Uterus (tissue), 4 donors: ENCODE measurements around the gene CHMP4B. TPM values are rescaled to one million over a fixed set of nuclear protein-coding genes. Genes with fewer than 3 reads are reported as not detected.
A peak's percentile ranks its signal among the peaks of the same experiment; 100 is the strongest.

Experiments
- DNase-seq, 2 donors: peaks; one replicate each; pipeline ENCODE4 v3.0.0-alpha.2; 2019 to 2020
- H3K27ac ChIP-seq, 2 donors: fragments of 200-600 bp; sonication (generic); 1 replicate in 1 of 2; 2 replicates in 1 of 2; pipeline ENCODE4 v1.5.1; 2016 to 2018
- H3K27me3 ChIP-seq, 2 donors: fragments of 200-600 bp; sonication (generic); one replicate each; pipeline ENCODE4 v1.5.1; 2018 to 2019; ENCODE audit warnings: control low read depth in 1 of 2
- H3K36me3 ChIP-seq, 2 donors: fragments of 200-600 bp; sonication (generic); one replicate each; pipeline ENCODE4 v1.5.1; 2019; ENCODE audit warnings: control low read depth in 1 of 2
- H3K4me1 ChIP-seq, 2 donors: fragments of 200-600 bp; sonication (generic); one replicate each; pipeline ENCODE4 v1.5.1; 2018 to 2019; ENCODE audit warnings: control low read depth in 1 of 2
- H3K4me3 ChIP-seq, 2 donors: fragments of 200-600 bp; sonication (generic); 1 replicate in 1 of 2; 2 replicates in 1 of 2; pipeline ENCODE4 v1.5.1; 2018 to 2019; ENCODE audit warnings: mild to moderate bottlenecking in 1 of 2
- H3K9me3 ChIP-seq, 2 donors: fragments of 200-600 bp; sonication (generic); one replicate each; pipeline ENCODE4 v1.5.1; 2019; ENCODE audit warnings: control low read depth in 1 of 2
- POLR2A ChIP-seq, 2 donors: fragments of 450-650 bp; IDR thresholded peaks; one replicate each; pipeline ENCODE4 v1.6.1; 2016; ENCODE audit warnings: antibody characterized with exemption in 2 of 2, mild to moderate bottlenecking in 1 of 2, moderate library complexity in 1 of 2
- intact Hi-C: fragments of 100-400 bp; cut with DNase I; formaldehyde crosslinking; loops from one replicate; pipeline ENCODE4 v1.15.1; 2023; ENCODE audit warnings: low total_unique reads
- total RNA-seq, 4 donors: library from RNA; depleted of rRNA in 3 of 4; stranded (reverse); fragments of >200 nt in 3 of 4; gene quantifications; one replicate each; pipeline versions ENCODE4 v1.1.0 to v1.2.4, GENCODE V29; 2014 to 2023
- TF ChIP-seq, protein P1 (sequence below), 4 experiments: fragments of 200-600 bp in 2 of 4; fragments of 450-650 bp in 2 of 4; sonication (generic) in 2 of 4; IDR thresholded peaks; one replicate each; pipeline ENCODE4 v1.5.1; 2016 to 2019; ENCODE audit warnings: antibody characterized with exemption in 4 of 4, mild to moderate bottlenecking in 2 of 4, moderate library complexity in 1 of 4
- donor health status: DM: yes; HTN: yes; CAD: no.

CHMP4B gene
- total RNA-seq, 4 donors from 2014 or later = 48.0 to 73.8 (median 57.9) TPM

GRCh38 chr20:33866398-33867100 lies 55.4 kb downstream of the CHMP4B start:
- Histone ChIP-seq H3K27me3 (no peaks in the 10 kb centered on the region), H3K4me1 (peaks cover 0 to 4% of the 10 kb centered on the region in 2 donors), H3K27ac (no peak overlapping the region), H3K4me3 (no peak overlapping the region), H3K9me3 (no peaks in the 10 kb centered on the region), H3K36me3 (no peaks in the 10 kb centered on the region)
- DNase-seq = no peak
- intact Hi-C loops = loop anchor here (10.0 kb wide), 1 partner anchor 208 kb away; no protein-coding TSS in a partner anchor
- TF ChIP-seq POLR2A (IDR thresholded peaks at IDR 0.05) = no peak
- TF ChIP-seq, protein P1, sequence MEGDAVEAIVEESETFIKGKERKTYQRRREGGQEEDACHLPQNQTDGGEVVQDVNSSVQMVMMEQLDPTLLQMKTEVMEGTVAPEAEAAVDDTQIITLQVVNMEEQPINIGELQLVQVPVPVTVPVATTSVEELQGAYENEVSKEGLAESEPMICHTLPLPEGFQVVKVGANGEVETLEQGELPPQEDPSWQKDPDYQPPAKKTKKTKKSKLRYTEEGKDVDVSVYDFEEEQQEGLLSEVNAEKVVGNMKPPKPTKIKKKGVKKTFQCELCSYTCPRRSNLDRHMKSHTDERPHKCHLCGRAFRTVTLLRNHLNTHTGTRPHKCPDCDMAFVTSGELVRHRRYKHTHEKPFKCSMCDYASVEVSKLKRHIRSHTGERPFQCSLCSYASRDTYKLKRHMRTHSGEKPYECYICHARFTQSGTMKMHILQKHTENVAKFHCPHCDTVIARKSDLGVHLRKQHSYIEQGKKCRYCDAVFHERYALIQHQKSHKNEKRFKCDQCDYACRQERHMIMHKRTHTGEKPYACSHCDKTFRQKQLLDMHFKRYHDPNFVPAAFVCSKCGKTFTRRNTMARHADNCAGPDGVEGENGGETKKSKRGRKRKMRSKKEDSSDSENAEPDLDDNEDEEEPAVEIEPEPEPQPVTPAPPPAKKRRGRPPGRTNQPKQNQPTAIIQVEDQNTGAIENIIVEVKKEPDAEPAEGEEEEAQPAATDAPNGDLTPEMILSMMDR (IDR thresholded peaks at IDR 0.05) = no peak

DNA sequence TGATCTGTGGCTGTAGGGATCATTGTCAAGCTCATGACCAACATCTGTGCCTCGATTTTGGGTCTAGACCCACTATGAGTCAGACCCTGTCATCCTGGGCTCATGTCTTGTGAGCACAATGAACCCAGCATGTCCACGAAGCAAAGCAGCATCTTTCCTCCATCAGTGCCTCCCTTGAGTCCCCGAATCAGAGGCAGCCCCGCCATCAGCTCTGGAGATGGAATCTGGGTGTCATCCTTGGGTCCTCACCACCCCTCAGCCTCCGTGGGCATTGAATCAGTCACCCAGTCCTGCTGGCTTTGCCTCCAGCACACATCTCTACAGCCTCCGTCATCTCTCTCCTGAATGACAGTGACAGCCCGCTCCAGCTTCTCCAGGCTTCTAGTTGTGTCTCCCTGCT lies 56.9 kb downstream of the CHMP4B start:
- Histone ChIP-seq H3K4me3 (no peak overlapping the region), H3K27ac (no peak overlapping the region), H3K27me3 (no peaks in the 10 kb centered on the region), H3K9me3 (no peaks in the 10 kb centered on the region), H3K36me3 (no peaks in the 10 kb centered on the region), H3K4me1 (no peaks in the 10 kb centered on the region)
- DNase-seq = no peak
- no peak for TF ChIP-seq POLR2A (IDR thresholded peaks at IDR 0.05)
- TF ChIP-seq, protein P1 (IDR thresholded peaks at IDR 0.05) = no peak
- intact Hi-C loops = loop anchor here (10.0 kb wide), 1 partner anchor 207 kb away; no protein-coding TSS in a partner anchor

- H3K36me3 ChIP-seq = no peaks in the 10 kb centered on the region
- intact Hi-C loops = loop anchor here (10.0 kb wide), 1 partner anchor 206 kb away; no protein-coding TSS in a partner anchor
Observed at GRCh38 chr20:33868595-33868994, 57.4 kb downstream of the CHMP4B start.

DNA sequence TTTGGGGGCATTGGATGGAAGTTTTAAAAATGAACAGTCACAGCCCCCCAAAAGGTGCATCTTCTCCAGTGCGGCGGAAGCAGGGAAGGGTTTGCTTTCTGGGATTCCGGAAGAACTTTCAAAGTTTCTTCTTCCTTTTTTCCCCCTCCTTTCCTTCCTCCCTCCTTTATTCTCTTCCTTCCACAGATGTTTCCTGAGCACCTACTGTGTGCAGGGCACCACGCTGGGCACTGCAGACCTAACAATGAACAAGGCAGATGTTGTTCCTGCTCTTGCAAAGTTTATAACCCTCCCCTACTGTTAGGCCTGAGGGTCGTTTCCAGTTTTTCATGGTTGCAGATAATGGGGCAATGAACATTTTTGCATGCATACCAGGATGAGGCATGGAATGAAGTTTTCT lies 58.1 kb downstream of the CHMP4B start:
- no peak overlapping the region for H3K27ac ChIP-seq
- no peak overlapping the region for H3K4me3 ChIP-seq
- H3K4me1 ChIP-seq = no peaks in the 10 kb centered on the region
- H3K36me3 ChIP-seq = no peaks in the 10 kb centered on the region
- TF ChIP-seq, protein P1 (IDR thresholded peaks at IDR 0.05) = no peak
- no peak for TF ChIP-seq POLR2A (IDR thresholded peaks at IDR 0.05)
- no peaks in the 10 kb centered on the region for H3K27me3 ChIP-seq
- no peaks in the 10 kb centered on the region for H3K9me3 ChIP-seq
- intact Hi-C loops = loop anchor here (10.0 kb wide), 1 partner anchor 206 kb away; no protein-coding TSS in a partner anchor
- no peak for DNase-seq

More at GRCh38 chr20:33868595-33868994, 57.4 kb downstream of the CHMP4B start:
- Histone ChIP-seq H3K9me3 (no peaks in the 10 kb centered on the region), H3K4me3 (no peak overlapping the region), H3K27ac (no peak overlapping the region), H3K27me3 (no peaks in the 10 kb centered on the region), H3K4me1 (no peaks in the 10 kb centered on the region)
- DNase-seq = no peak
- TF ChIP-seq POLR2A (IDR thresholded peaks at IDR 0.05) = no peak
- TF ChIP-seq, protein P1 (IDR thresholded peaks at IDR 0.05) = no peak

DNA sequence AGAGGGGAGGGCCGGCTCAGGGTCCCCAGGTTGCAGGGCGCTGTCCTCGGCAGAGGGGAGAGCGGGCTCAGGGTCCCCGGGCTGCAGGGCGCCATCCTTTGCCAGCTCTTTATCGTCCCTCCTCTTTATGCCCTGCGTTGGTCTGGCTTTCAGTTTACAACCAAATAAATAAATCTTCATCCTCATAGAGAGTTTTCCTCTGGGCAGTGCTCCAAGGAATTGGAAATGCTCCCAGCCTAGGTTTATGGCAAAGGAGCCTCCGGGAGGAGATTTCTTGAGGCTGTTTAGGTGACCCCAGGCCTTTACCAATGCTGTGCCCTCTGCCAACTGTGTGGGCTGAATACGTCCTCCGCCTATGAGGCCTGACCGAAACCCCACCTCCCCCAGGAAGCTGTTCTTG lies 60.2 kb downstream of the CHMP4B start:
- peak; percentile 19 to 32 for DNase-seq
- Histone ChIP-seq H3K27me3 (no peaks in the 10 kb centered on the region), H3K27ac (no peak overlapping the region), H3K9me3 (no peaks in the 10 kb centered on the region), H3K4me3 (peak overlapping the region in 1 of 2 donors; percentile 7), H3K36me3 (no peaks in the 10 kb centered on the region), H3K4me1 (no peaks in the 10 kb centered on the region)
- TF ChIP-seq, protein P1 (IDR thresholded peaks at IDR 0.05) = no peak
- no peak for TF ChIP-seq POLR2A (IDR thresholded peaks at IDR 0.05)
- intact Hi-C loops = no loop called here
